OCI-LY1 (cell line): Measurements from ENCODE around the gene HYAL2.

Experiments
- CTCF ChIP-seq: fragments of 200-600 bp; sonication (generic), shearing (Covaris generic); IDR thresholded peaks from 2 replicates; pipeline ENCODE4 v1.5.1; 2017; ENCODE audit warnings: mild to moderate bottlenecking, antibody characterized with exemption, low read length, moderate library complexity, mixed read lengths
- EZH2 ChIP-seq: fragments of 200-600 bp; sonication (generic), shearing (Covaris generic); IDR thresholded peaks from 2 replicates; pipeline ENCODE4 v1.8.0; 2017; ENCODE audit warnings: borderline replicate concordance, mixed run types, mild to moderate bottlenecking, antibody characterized with exemption, low read length, moderate library complexity, mixed read lengths

- no peak for TF ChIP-seq CTCF
- TF ChIP-seq EZH2: no peak
Observed at GRCh38 chr3:50358911-50359759, 36.6 kb upstream of the HYAL2 start, which contains the start of gene TMEM115.
